ENCODE data around the gene MSRB3.

DNA sequence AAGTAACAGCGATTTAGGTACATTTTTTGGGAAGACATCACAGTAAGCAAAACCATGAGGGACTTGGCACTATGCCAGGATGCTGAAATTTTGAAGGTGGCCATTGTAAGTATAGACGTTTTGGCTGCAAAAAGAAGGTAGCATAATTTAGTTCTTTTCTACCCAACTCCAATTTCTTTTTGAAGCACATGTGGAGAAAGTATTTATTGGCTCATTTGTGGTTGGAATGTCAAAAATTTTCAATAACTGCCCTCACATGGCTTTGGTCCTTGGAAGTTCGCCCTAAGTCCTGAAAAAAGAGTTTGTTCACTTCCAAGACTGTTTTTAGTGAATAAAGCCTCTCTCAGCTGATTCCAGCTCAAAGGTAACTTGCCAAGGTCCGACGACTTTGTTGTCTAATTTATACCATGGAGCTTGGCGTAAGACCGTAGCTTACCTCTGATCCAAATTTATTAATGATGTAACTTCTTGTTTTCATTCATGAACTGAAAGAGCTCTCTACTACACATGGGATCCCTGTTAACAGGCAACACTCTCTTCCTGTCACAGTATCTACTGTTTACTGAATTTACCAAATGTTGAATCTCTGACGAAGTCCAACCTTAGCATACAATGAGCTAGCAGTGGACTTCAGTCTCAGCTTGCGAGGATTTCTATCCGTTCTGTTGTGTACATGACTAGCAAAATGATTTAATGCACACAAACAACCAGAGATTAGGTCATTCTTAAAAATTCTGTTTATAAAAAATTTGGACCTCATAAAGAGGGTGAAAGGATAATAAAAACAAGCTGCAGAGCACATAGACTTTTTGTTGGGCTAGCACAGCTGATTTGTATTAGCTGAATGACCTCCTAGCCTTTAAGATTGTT lies 49.0 kb downstream of the MSRB3 start:
- no peak for TF ChIP-seq EZH2 (IDR thresholded peaks at IDR 0.05; ENCODE audit: low read length)
- TF ChIP-seq, protein P1, sequence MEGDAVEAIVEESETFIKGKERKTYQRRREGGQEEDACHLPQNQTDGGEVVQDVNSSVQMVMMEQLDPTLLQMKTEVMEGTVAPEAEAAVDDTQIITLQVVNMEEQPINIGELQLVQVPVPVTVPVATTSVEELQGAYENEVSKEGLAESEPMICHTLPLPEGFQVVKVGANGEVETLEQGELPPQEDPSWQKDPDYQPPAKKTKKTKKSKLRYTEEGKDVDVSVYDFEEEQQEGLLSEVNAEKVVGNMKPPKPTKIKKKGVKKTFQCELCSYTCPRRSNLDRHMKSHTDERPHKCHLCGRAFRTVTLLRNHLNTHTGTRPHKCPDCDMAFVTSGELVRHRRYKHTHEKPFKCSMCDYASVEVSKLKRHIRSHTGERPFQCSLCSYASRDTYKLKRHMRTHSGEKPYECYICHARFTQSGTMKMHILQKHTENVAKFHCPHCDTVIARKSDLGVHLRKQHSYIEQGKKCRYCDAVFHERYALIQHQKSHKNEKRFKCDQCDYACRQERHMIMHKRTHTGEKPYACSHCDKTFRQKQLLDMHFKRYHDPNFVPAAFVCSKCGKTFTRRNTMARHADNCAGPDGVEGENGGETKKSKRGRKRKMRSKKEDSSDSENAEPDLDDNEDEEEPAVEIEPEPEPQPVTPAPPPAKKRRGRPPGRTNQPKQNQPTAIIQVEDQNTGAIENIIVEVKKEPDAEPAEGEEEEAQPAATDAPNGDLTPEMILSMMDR (optimal IDR thresholded peaks at IDR 0.05 in 1 of 3, IDR thresholded peaks at IDR 0.05 in 1 of 3, conservative IDR thresholded peaks at IDR 0.05 in 1 of 3; ENCODE audit: extremely low read depth in 1 of 3, insufficient read depth in 2 of 3, low read length in 3 of 3), result no peak
